ENCODE measurements around the gene FBXO34. TPM values are rescaled to one million over a fixed set of nuclear protein-coding genes. Genes with fewer than 3 reads are reported as not detected.

FBXO34 gene
- total RNA-seq, 2 donors from 2014 or later, result 44.1 to 51.6 TPM

DNA sequence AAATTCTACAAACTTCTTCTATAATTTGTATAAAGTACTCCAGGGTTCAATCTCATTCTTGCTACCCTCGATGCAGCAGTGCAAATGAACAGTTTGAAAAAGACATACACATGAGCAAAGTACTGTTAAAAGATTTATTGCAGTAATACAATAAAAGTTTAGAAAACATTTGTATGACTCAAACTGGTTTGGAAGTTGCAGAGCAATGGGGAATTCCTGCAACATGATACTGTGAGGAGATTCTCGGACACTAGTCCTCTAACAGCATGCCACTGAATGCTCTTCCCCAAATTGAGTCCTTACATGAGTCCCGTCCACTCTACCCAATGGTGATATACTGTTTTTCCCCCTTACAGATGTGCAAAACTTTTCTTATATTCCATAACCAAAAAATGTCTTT lies 95.0 kb downstream of the FBXO34 start:
- Histone ChIP-seq H3K27ac (ENCODE audit: low read depth, low read length) (no peak overlapping the region), H3K36me3 (ENCODE audit: control insufficient read depth, insufficient read depth, low read length) (peaks cover 73% of the 10 kb centered on the region), H3K4me1 (ENCODE audit: control insufficient read depth, insufficient read depth, low read length) (no peaks in the 10 kb centered on the region), H3K4me3 (ENCODE audit: low read length) (no peak overlapping the region), H3K9ac (ENCODE audit: extremely low read depth, low read length, poor library complexity, severe bottlenecking) (no peak overlapping the region), H3K9me3 (ENCODE audit: control insufficient read depth, low read length) (no peaks in the 10 kb centered on the region), H3K27me3 (ENCODE audit: control insufficient read depth, insufficient read depth, low read length, poor library complexity, severe bottlenecking) (no peaks in the 10 kb centered on the region)
- Mint-ChIP-seq H3K36me3 (ENCODE audit: low read depth) (peaks cover 79% of the 10 kb centered on the region), H3K27ac (no peak overlapping the region), H3K9me3 (no peaks in the 10 kb centered on the region), H3K4me1 (no peaks in the 10 kb centered on the region), H3K4me3 (no peak overlapping the region), H3K27me3 (ENCODE audit: insufficient read depth) (no peaks in the 10 kb centered on the region)
- WGBS, 2 experiments (ENCODE audit: insufficient coverage in 1 of 2, insufficient read length in 1 of 2), result 93% methylated on average over 3 of the region's 3 CpGs
- TF ChIP-seq, protein P1, sequence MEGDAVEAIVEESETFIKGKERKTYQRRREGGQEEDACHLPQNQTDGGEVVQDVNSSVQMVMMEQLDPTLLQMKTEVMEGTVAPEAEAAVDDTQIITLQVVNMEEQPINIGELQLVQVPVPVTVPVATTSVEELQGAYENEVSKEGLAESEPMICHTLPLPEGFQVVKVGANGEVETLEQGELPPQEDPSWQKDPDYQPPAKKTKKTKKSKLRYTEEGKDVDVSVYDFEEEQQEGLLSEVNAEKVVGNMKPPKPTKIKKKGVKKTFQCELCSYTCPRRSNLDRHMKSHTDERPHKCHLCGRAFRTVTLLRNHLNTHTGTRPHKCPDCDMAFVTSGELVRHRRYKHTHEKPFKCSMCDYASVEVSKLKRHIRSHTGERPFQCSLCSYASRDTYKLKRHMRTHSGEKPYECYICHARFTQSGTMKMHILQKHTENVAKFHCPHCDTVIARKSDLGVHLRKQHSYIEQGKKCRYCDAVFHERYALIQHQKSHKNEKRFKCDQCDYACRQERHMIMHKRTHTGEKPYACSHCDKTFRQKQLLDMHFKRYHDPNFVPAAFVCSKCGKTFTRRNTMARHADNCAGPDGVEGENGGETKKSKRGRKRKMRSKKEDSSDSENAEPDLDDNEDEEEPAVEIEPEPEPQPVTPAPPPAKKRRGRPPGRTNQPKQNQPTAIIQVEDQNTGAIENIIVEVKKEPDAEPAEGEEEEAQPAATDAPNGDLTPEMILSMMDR (conservative IDR thresholded peaks at IDR 0.05), result no peak
- DNase-seq, result no peak

DNA sequence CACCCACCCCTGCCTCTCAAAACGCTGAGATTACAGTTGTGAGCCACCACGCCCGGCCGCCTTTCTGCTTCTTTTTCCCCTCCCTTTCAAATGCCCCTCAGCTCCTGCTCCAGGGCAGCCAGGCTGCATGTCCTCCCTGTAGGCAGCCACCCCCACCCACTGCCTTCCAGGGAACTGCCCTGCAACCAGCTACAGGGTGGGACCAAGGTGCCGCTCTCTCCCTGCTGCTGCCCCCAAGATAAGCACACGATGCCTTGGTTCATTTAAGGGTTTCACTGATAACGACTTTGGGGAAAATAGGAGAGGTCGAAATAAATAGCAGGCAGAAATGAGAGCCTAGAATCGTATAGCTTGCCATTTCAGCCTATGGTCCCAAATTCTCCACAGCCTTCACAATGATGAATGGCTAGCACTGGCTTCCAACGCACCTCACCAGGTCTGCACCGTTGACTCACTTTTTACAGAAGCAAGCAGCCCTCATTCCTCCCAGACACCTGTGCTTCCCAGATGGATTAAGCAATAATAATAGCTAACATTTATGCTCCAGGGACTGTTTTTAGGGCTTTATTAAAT lies 99.7 kb downstream of the FBXO34 start:
- 89 to 95% methylated on average over 5 to 11 of the region's 11 CpGs for WGBS, 2 experiments (ENCODE audit: insufficient coverage in 1 of 2, insufficient read length in 1 of 2)
- TF ChIP-seq, protein P1 (conservative IDR thresholded peaks at IDR 0.05), result no peak
- H3K4me1 ChIP-seq (ENCODE audit: control insufficient read depth, insufficient read depth, low read length), result no peaks in the 10 kb centered on the region
- no peak overlapping the region for H3K4me3 ChIP-seq (ENCODE audit: low read length)
- no peaks in the 10 kb centered on the region for H3K9me3 Mint-ChIP-seq
- peaks cover 2% of the 10 kb centered on the region for H3K4me1 Mint-ChIP-seq
- no peaks in the 10 kb centered on the region for H3K9me3 ChIP-seq (ENCODE audit: control insufficient read depth, low read length)
- no peak overlapping the region for H3K9ac ChIP-seq (ENCODE audit: extremely low read depth, low read length, poor library complexity, severe bottlenecking)
- DNase-seq, result no peak
- peaks cover 74% of the 10 kb centered on the region for H3K36me3 Mint-ChIP-seq (ENCODE audit: low read depth)
- no peak overlapping the region for H3K27ac ChIP-seq (ENCODE audit: low read depth, low read length)
- peaks cover 46% of the 10 kb centered on the region for H3K36me3 ChIP-seq (ENCODE audit: control insufficient read depth, insufficient read depth, low read length)
- H3K4me3 Mint-ChIP-seq, result no peak overlapping the region
- H3K27me3 ChIP-seq (ENCODE audit: control insufficient read depth, insufficient read depth, low read length, poor library complexity, severe bottlenecking), result no peaks in the 10 kb centered on the region
- no peaks in the 10 kb centered on the region for H3K27me3 Mint-ChIP-seq (ENCODE audit: insufficient read depth)
- no peak overlapping the region for H3K27ac Mint-ChIP-seq

GRCh38 chr14:55372423-55372822 lies 101.2 kb downstream of the FBXO34 start:
- H3K27me3 Mint-ChIP-seq (ENCODE audit: insufficient read depth), result no peaks in the 10 kb centered on the region
- H3K36me3 Mint-ChIP-seq (ENCODE audit: low read depth), result peaks cover 77% of the 10 kb centered on the region
- H3K27me3 ChIP-seq (ENCODE audit: control insufficient read depth, insufficient read depth, low read length, poor library complexity, severe bottlenecking), result no peaks in the 10 kb centered on the region
- no peaks in the 10 kb centered on the region for H3K9me3 Mint-ChIP-seq
- no peak overlapping the region for H3K4me3 Mint-ChIP-seq
- H3K4me1 ChIP-seq (ENCODE audit: control insufficient read depth, insufficient read depth, low read length), result no peaks in the 10 kb centered on the region
- H3K9ac ChIP-seq (ENCODE audit: extremely low read depth, low read length, poor library complexity, severe bottlenecking), result no peak overlapping the region
- peaks cover 10% of the 10 kb centered on the region for H3K4me1 Mint-ChIP-seq
- DNase-seq, result no peak
- no peak overlapping the region for H3K27ac Mint-ChIP-seq
- no peak overlapping the region for H3K27ac ChIP-seq (ENCODE audit: low read depth, low read length)
- H3K36me3 ChIP-seq (ENCODE audit: control insufficient read depth, insufficient read depth, low read length), result peaks cover 37% of the 10 kb centered on the region
- no peak overlapping the region for H3K4me3 ChIP-seq (ENCODE audit: low read length)
- TF ChIP-seq, protein P1 (conservative IDR thresholded peaks at IDR 0.05), result no peak
- WGBS, 2 experiments (ENCODE audit: insufficient coverage in 1 of 2, insufficient read length in 1 of 2), result 100% methylated on average over 1 of the region's 1 CpG; no CpG with 5 or more reads in 1 of the 2 experiments
- no peaks in the 10 kb centered on the region for H3K9me3 ChIP-seq (ENCODE audit: control insufficient read depth, low read length)
